NB4 (cell line): ENCODE data around the gene KNTC1.
"Not testable (repeated sequence)": the region's sequence is repeated elsewhere in the genome, so short reads cannot be mapped to it uniquely, and the experiment has no call there.

ENCODE experiments used
- DNase-seq: peaks from one replicate; pipeline ENCODE4 v3.0.0; 2010; ENCODE audit warnings: low read depth
- H3K4me3 ChIP-seq: one replicate; pipeline ENCODE4 v1.5.1; 2011; ENCODE audit warnings: mild to moderate bottlenecking, low read depth, low read length, moderate library complexity
- MAX ChIP-seq: IDR thresholded peaks from 2 replicates; pipeline ENCODE4 v1.6.1; 2011; ENCODE audit warnings: low read depth, low read length
- MYC ChIP-seq: IDR thresholded peaks from 2 replicates; pipeline ENCODE4 v1.6.1; 2011; ENCODE audit warnings: low read depth, low read length
- POLR2A ChIP-seq: IDR thresholded peaks from 2 replicates; pipeline ENCODE4 v1.6.1; 2011; ENCODE audit warnings: mild to moderate bottlenecking; ENCODE audit not compliant: insufficient read length; ENCODE audit errors: extremely low read depth
- TF ChIP-seq, protein P1 (sequence below): IDR thresholded peaks from one replicate; pipeline ENCODE4 v1.5.1; 2012; ENCODE audit warnings: low read depth, low read length

KNTC1 gene

DNA sequence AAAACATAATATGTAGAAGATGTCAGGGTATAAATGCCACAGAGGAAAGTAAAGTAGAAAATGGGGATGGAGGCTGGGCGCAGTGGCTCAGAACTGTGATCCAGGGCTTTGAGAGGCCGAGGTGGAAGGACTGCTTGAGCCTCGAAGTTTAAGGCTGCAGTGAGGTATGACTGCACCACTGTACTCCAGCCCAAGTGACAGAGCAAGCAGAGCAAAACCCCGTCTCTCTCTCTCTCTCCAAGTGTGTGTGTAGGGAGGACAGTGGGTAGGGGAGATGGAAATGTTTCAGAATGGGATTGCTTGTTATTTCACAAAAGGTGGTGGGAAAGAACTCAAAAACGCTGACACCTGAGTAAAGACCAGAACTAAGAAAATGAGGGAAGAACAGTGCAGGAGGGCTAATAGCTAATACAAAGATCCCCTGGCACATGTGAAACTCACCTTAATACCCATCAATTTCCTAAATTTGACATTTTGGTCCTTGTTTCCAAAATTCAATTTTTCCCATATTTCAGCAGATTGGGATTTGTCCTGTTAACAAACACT is 20.6 kb upstream of the KNTC1 start:
- TF ChIP-seq MYC (no peak), MAX (no peak), POLR2A (no peak)
- TF ChIP-seq, protein P1, sequence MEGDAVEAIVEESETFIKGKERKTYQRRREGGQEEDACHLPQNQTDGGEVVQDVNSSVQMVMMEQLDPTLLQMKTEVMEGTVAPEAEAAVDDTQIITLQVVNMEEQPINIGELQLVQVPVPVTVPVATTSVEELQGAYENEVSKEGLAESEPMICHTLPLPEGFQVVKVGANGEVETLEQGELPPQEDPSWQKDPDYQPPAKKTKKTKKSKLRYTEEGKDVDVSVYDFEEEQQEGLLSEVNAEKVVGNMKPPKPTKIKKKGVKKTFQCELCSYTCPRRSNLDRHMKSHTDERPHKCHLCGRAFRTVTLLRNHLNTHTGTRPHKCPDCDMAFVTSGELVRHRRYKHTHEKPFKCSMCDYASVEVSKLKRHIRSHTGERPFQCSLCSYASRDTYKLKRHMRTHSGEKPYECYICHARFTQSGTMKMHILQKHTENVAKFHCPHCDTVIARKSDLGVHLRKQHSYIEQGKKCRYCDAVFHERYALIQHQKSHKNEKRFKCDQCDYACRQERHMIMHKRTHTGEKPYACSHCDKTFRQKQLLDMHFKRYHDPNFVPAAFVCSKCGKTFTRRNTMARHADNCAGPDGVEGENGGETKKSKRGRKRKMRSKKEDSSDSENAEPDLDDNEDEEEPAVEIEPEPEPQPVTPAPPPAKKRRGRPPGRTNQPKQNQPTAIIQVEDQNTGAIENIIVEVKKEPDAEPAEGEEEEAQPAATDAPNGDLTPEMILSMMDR, result no peak
- no peak for DNase-seq
- H3K4me3 ChIP-seq, result no peak overlapping the region

DNA sequence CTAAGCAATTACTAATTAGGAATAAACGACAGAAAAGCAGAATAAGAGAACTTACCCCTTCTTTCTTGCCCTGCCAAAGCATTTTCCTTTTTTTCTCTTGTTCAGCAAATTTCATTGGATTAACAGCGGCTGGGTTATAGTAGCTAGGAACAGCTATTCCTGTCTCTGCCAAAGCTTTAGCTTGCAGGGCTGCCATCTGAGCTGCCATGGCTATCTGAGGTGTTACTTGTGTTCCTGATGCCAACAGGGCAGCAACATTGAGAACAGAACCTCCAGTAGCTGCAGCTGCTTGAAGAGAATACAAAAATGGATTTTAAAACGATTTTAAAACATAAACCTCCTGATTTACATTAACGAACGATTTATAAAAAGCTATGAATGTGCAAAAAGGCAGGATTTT is 18.9 kb upstream of the KNTC1 start:
- H3K4me3 ChIP-seq, result no peak overlapping the region
- TF ChIP-seq POLR2A (no peak), MYC (no peak), MAX (no peak)
- TF ChIP-seq, protein P1, result no peak
- DNase-seq, result no peak

- not testable (repeated sequence) for DNase-seq, H3K4me3 ChIP-seq
These were observed 14.0 kb upstream of the KNTC1 start for GRCh38 chr12:122513028-122513427.

DNA sequence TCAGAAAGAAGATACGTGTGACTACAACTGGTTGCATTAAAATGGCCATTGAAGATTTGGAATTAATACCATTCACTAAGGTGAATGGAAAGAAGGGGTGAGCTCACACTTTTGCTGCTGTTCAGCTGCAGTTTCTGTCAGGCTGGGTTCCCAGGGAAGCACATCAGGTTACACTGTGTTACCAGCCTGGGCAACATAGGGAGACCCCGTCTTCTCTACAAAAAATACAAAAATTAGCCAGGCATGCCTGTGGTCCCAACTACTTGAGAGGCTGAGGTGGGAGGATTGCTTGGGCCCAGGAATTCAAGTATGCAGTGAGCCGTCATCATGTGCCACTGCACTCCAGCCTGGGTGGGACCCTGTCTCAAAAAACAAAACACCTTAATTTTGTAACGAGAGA is 13.4 kb upstream of the KNTC1 start:
- no peak for DNase-seq
- TF ChIP-seq MYC, result no peak
- TF ChIP-seq, protein P1, result no peak
- no peak for TF ChIP-seq MAX
- no peak for TF ChIP-seq POLR2A
- H3K4me3 ChIP-seq, result no peak overlapping the region

- TF ChIP-seq MAX (no peak), POLR2A (no peak), MYC (no peak)
- TF ChIP-seq, protein P1, result no peak
These were observed 11.8 kb upstream of the KNTC1 start for GRCh38 chr12:122515275-122515674.

GRCh38 chr12:122516544-122517361 is 10.3 kb upstream of the KNTC1 start:
- no peak overlapping the region for H3K4me3 ChIP-seq
- TF ChIP-seq MYC (no peak), POLR2A (no peak), MAX (no peak)
- TF ChIP-seq, protein P1, result no peak
- DNase-seq, result no peak

More at GRCh38 chr12:122515275-122515674, 11.8 kb upstream of the KNTC1 start:
- no peak for DNase-seq
- H3K4me3 ChIP-seq, result no peak overlapping the region
